Liver (tissue), 9 donors: ENCODE data around the gene SERPINA4. TPM values are rescaled to one million over a fixed set of nuclear protein-coding genes. Genes with fewer than 3 reads are reported as not detected.

Experiments used
- DNase-seq: peaks from one replicate; pipeline ENCODE4 v3.0.0-alpha.2; 2017; ENCODE audit warnings: low spot score
- H3K27ac ChIP-seq, 2 donors: one replicate each; pipeline ENCODE4 v1.7.0; 2013; ENCODE audit warnings: inconsistent platforms in 2 of 2, low read length in 2 of 2, control low read depth in 1 of 2, low read depth in 1 of 2, mild to moderate bottlenecking in 1 of 2
- H3K27me3 ChIP-seq, 4 donors: one replicate each; pipeline versions ENCODE4 v1.6.1 to v1.7.0; 2013; ENCODE audit warnings: low read length in 3 of 4, inconsistent platforms in 1 of 4, mild to moderate bottlenecking in 1 of 4, moderate library complexity in 1 of 4; ENCODE audit not compliant: control insufficient read depth in 4 of 4, insufficient read depth in 4 of 4
- H3K36me3 ChIP-seq, 4 donors: one replicate each; pipeline versions ENCODE4 v1.6.1 to v1.7.0; 2013; ENCODE audit warnings: low read length in 3 of 4, mild to moderate bottlenecking in 3 of 4, low read depth in 1 of 4, moderate library complexity in 1 of 4; ENCODE audit not compliant: control insufficient read depth in 4 of 4, insufficient read depth in 3 of 4
- H3K4me1 ChIP-seq, 4 donors: one replicate each; pipeline versions ENCODE4 v1.6.1 to v1.7.0; 2013; ENCODE audit warnings: low read length in 3 of 4, mild to moderate bottlenecking in 3 of 4, moderate library complexity in 1 of 4; ENCODE audit not compliant: control insufficient read depth in 4 of 4, insufficient read depth in 4 of 4
- H3K4me3 ChIP-seq, 3 donors: one replicate each; pipeline versions ENCODE4 v1.6.1 to v1.7.0; 2013; ENCODE audit warnings: low read length in 3 of 3, control low read depth in 1 of 3, low read depth in 1 of 3, mild to moderate bottlenecking in 1 of 3
- H3K9ac ChIP-seq, 2 donors: one replicate each; pipeline ENCODE4 v1.7.0; 2013; ENCODE audit warnings: low read length in 2 of 2, mild to moderate bottlenecking in 2 of 2, moderate library complexity in 2 of 2, control low read depth in 1 of 2, low read depth in 1 of 2
- H3K9me3 ChIP-seq, 4 donors: one replicate each; pipeline versions ENCODE4 v1.6.1 to v1.7.0; 2013; ENCODE audit warnings: low read length in 3 of 4; ENCODE audit not compliant: control insufficient read depth in 4 of 4
- EGR1 ChIP-seq, 2 donors: IDR thresholded peaks; 2 replicates each; pipeline ENCODE4 v1.6.1; 2016 to 2018; ENCODE audit warnings: antibody characterized with exemption in 2 of 2, low read depth in 2 of 2
- FOXA1 ChIP-seq: IDR thresholded peaks from 2 replicates; pipeline ENCODE4 v1.6.1; 2016; ENCODE audit warnings: antibody characterized with exemption
- FOXA2 ChIP-seq: IDR thresholded peaks from 2 replicates; pipeline ENCODE4 v1.6.1; 2016; ENCODE audit warnings: antibody characterized with exemption
- GABPA ChIP-seq, 2 donors: IDR thresholded peaks in 1 of 2; conservative IDR thresholded peaks in 1 of 2; 2 replicates each; pipeline ENCODE4 v1.6.1; 2016; ENCODE audit warnings: antibody characterized with exemption in 2 of 2, mild to moderate bottlenecking in 1 of 2, moderate library complexity in 1 of 2
- HNF4A ChIP-seq, 2 donors: conservative IDR thresholded peaks; 2 replicates each; pipeline ENCODE4 v1.6.1; 2016; ENCODE audit warnings: antibody characterized with exemption in 2 of 2, mild to moderate bottlenecking in 2 of 2
- HNF4G ChIP-seq: IDR thresholded peaks from 2 replicates; pipeline ENCODE4 v1.6.1; 2016; ENCODE audit warnings: antibody characterized with exemption
- JUND ChIP-seq, 2 donors: IDR thresholded peaks; 2 replicates each; pipeline ENCODE4 v1.6.1; 2016; ENCODE audit warnings: antibody characterized with exemption in 2 of 2
- NR2F2 ChIP-seq: IDR thresholded peaks from 2 replicates; pipeline ENCODE4 v1.6.1; 2016; ENCODE audit warnings: antibody characterized with exemption
- RAD21 ChIP-seq, 2 donors: IDR thresholded peaks; 2 replicates each; pipeline ENCODE4 v1.6.1; 2016; ENCODE audit warnings: antibody characterized with exemption in 2 of 2, mild to moderate bottlenecking in 2 of 2
- RXRA ChIP-seq, 2 donors: IDR thresholded peaks; 2 replicates each; pipeline ENCODE4 v1.6.1; 2017 to 2018; ENCODE audit warnings: antibody characterized with exemption in 2 of 2, mild to moderate bottlenecking in 1 of 2
- SP1 ChIP-seq: IDR thresholded peaks from 2 replicates; pipeline ENCODE4 v1.6.1; 2018; ENCODE audit warnings: antibody characterized with exemption, mild to moderate bottlenecking
- TAF1 ChIP-seq: conservative IDR thresholded peaks from 2 replicates; pipeline ENCODE4 v1.6.1; 2016; ENCODE audit warnings: antibody characterized with exemption, mild to moderate bottlenecking
- YY1 ChIP-seq: IDR thresholded peaks from 2 replicates; pipeline ENCODE4 v1.6.1; 2016; ENCODE audit warnings: antibody characterized with exemption, mild to moderate bottlenecking
- whole genome bisulfite sequencing: extraction: QIAGEN DNeasy Blood & Tissue Kit; methylation state at CpG from one replicate; pipeline ENCODE4 v1.1.7; 2013; 5-methylcytosine and 5-hydroxymethylcytosine counted together
- polyA plus RNA-seq, 2 donors: library from polyadenylated mRNA; stranded (reverse) in 1 of 2; unstranded in 1 of 2; fragments of 200-250 nt in 1 of 2; fragments of >200 nt in 1 of 2; fragmentation: Nextera tagmentation in 1 of 2; extraction: Ambion mirVana in 1 of 2; gene quantifications; one replicate each; pipeline versions ENCODE4 v1.2.1 to v1.2.3, GENCODE V29; 2013 to 2015
- total RNA-seq, 2 donors: library from RNA; depleted of rRNA; stranded (reverse); fragments of >200 nt; gene quantifications; one replicate each; pipeline ENCODE4 v1.2.3, GENCODE V29; 2014
- TF ChIP-seq, protein P1 (sequence below): IDR thresholded peaks from 2 replicates; pipeline ENCODE4 v1.6.1; 2016; ENCODE audit warnings: antibody characterized with exemption
- TF ChIP-seq, protein P2 (sequence below): fragments of 150-350 bp; IDR thresholded peaks from 2 replicates; pipeline ENCODE4 v1.5.1; 2017; ENCODE audit warnings: improper control_type of control experiment, low read depth, low read length; ENCODE audit not compliant: missing input control
- TF ChIP-seq, protein P3 (sequence below): IDR thresholded peaks from 2 replicates; pipeline ENCODE4 v1.6.1; 2016; ENCODE audit warnings: antibody characterized with exemption
- TF ChIP-seq, protein P4 (sequence below): IDR thresholded peaks from 2 replicates; pipeline ENCODE4 v1.6.1; 2016; ENCODE audit warnings: antibody characterized with exemption, mild to moderate bottlenecking
- TF ChIP-seq, protein P5 (sequence below): IDR thresholded peaks from 2 replicates; pipeline ENCODE4 v1.6.1; 2016; ENCODE audit warnings: antibody characterized with exemption
- donor health status: healthy.
- donor health status: healthy.
- donor health status: healthy.
- donor health status: healthy.
- donor health status: healthy.

The SERPINA4 gene
- total and polyA plus RNA-seq, 4 donors, result 50.5 to 150 (median 74.0) TPM

DNA sequence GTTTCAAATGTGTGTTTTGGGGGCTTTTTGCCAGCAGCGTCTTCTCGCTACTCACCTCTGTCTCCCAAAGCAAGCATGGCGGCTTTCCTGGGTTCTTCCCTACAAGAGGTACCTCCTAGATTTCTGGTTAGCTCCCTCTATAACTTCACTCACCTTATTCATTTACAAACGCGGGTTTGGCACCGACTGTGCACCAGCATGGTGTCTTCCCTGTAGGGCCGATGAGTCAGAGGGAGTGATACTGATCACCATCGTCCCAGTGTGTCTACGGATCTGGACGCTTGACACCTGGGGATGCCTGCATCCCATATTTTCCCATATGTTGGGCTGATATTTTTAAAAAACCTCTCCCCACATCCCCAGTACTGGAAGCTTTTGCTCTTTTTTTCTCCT lies 44.0 kb upstream of the SERPINA4 start:
- Histone ChIP-seq H3K4me3 (no peak overlapping the region), H3K27me3 (no peaks in the 10 kb centered on the region), H3K9ac (no peak overlapping the region), H3K36me3 (no peaks in the 10 kb centered on the region), H3K27ac (no peak overlapping the region), H3K4me1 (peaks cover 7 to 18% (median 14%) of the 10 kb centered on the region in 4 donors), H3K9me3 (no peaks in the 10 kb centered on the region)
- WGBS, result 77% methylated on average over 10 of the region's 10 CpGs
- no peak for DNase-seq
- TF ChIP-seq, protein P1, sequence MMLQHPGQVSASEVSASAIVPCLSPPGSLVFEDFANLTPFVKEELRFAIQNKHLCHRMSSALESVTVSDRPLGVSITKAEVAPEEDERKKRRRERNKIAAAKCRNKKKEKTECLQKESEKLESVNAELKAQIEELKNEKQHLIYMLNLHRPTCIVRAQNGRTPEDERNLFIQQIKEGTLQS, result no peak
- TF ChIP-seq JUND (IDR thresholded peaks at IDR 0.05), result no peak
- TF ChIP-seq, protein P2, sequence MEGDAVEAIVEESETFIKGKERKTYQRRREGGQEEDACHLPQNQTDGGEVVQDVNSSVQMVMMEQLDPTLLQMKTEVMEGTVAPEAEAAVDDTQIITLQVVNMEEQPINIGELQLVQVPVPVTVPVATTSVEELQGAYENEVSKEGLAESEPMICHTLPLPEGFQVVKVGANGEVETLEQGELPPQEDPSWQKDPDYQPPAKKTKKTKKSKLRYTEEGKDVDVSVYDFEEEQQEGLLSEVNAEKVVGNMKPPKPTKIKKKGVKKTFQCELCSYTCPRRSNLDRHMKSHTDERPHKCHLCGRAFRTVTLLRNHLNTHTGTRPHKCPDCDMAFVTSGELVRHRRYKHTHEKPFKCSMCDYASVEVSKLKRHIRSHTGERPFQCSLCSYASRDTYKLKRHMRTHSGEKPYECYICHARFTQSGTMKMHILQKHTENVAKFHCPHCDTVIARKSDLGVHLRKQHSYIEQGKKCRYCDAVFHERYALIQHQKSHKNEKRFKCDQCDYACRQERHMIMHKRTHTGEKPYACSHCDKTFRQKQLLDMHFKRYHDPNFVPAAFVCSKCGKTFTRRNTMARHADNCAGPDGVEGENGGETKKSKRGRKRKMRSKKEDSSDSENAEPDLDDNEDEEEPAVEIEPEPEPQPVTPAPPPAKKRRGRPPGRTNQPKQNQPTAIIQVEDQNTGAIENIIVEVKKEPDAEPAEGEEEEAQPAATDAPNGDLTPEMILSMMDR, result no peak
- TF ChIP-seq, protein P3, sequence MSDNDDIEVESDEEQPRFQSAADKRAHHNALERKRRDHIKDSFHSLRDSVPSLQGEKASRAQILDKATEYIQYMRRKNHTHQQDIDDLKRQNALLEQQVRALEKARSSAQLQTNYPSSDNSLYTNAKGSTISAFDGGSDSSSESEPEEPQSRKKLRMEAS, result no peak
- no peak for TF ChIP-seq RAD21 (IDR thresholded peaks at IDR 0.05)
- TF ChIP-seq TAF1, result no peak
- no peak for TF ChIP-seq NR2F2
- no peak for TF ChIP-seq FOXA1
- TF ChIP-seq GABPA (IDR thresholded peaks at IDR 0.05 in 1 of 2, conservative IDR thresholded peaks at IDR 0.05 in 1 of 2), result no peak
- TF ChIP-seq SP1, result no peak
- TF ChIP-seq HNF4A (conservative IDR thresholded peaks at IDR 0.05), result no peak
- TF ChIP-seq RXRA (IDR thresholded peaks at IDR 0.05), result no peak
- no peak for TF ChIP-seq HNF4G
- no peak for TF ChIP-seq FOXA2
- no peak for TF ChIP-seq YY1

DNA sequence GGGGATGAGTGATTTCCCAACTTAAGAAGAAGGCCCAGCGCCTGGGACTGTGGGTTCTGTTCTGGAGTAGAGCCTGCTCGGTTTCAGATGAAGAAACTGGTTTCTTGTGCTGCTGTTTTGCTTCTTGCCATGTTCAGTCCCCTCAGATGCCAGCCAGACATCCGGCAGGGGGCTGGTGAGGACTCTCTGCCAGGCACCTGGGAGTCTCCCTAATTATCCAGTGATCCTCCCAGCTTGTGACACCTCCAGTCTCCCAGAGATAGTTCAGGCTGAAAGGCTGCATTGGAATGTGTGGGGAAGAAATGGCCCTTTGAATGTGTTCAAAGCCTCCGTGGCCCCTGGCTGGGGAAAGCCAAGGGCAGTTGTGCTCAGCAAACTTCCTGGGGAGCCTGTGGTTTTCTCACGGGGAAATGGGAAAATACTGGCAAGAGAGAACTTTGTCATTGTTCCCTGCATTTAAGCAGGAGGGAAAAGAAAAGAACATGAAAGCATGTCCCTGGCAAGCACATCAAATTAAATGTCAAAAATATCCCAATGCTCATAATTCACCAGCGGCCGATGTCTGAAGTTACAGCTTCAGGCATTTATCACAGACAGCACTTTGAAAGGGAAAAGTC lies 43.5 kb upstream of the SERPINA4 start:
- Histone ChIP-seq H3K27ac (no peak overlapping the region), H3K36me3 (no peaks in the 10 kb centered on the region), H3K9ac (no peak overlapping the region), H3K4me1 (peaks cover 7 to 23% (median 19%) of the 10 kb centered on the region in 4 donors), H3K9me3 (no peaks in the 10 kb centered on the region), H3K27me3 (no peaks in the 10 kb centered on the region), H3K4me3 (no peak overlapping the region)
- WGBS, result 79% methylated on average over 7 of the region's 7 CpGs
- DNase-seq, result no peak
- TF ChIP-seq RXRA (IDR thresholded peaks at IDR 0.05), result no peak
- TF ChIP-seq GABPA (IDR thresholded peaks at IDR 0.05 in 1 of 2, conservative IDR thresholded peaks at IDR 0.05 in 1 of 2), result no peak
- TF ChIP-seq, protein P1, result no peak
- TF ChIP-seq HNF4G, result no peak
- no peak for TF ChIP-seq EGR1 (IDR thresholded peaks at IDR 0.05; ENCODE audit: low read depth in 2 of 2)
- TF ChIP-seq TAF1, result no peak
- no peak for TF ChIP-seq FOXA2
- TF ChIP-seq, protein P4, sequence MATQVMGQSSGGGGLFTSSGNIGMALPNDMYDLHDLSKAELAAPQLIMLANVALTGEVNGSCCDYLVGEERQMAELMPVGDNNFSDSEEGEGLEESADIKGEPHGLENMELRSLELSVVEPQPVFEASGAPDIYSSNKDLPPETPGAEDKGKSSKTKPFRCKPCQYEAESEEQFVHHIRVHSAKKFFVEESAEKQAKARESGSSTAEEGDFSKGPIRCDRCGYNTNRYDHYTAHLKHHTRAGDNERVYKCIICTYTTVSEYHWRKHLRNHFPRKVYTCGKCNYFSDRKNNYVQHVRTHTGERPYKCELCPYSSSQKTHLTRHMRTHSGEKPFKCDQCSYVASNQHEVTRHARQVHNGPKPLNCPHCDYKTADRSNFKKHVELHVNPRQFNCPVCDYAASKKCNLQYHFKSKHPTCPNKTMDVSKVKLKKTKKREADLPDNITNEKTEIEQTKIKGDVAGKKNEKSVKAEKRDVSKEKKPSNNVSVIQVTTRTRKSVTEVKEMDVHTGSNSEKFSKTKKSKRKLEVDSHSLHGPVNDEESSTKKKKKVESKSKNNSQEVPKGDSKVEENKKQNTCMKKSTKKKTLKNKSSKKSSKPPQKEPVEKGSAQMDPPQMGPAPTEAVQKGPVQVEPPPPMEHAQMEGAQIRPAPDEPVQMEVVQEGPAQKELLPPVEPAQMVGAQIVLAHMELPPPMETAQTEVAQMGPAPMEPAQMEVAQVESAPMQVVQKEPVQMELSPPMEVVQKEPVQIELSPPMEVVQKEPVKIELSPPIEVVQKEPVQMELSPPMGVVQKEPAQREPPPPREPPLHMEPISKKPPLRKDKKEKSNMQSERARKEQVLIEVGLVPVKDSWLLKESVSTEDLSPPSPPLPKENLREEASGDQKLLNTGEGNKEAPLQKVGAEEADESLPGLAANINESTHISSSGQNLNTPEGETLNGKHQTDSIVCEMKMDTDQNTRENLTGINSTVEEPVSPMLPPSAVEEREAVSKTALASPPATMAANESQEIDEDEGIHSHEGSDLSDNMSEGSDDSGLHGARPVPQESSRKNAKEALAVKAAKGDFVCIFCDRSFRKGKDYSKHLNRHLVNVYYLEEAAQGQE, result no peak
- TF ChIP-seq, protein P3, result no peak
- TF ChIP-seq, protein P2, result no peak
- no peak for TF ChIP-seq HNF4A (conservative IDR thresholded peaks at IDR 0.05)
- no peak for TF ChIP-seq SP1
- TF ChIP-seq NR2F2, result no peak
- TF ChIP-seq YY1, result no peak
- TF ChIP-seq, protein P5, sequence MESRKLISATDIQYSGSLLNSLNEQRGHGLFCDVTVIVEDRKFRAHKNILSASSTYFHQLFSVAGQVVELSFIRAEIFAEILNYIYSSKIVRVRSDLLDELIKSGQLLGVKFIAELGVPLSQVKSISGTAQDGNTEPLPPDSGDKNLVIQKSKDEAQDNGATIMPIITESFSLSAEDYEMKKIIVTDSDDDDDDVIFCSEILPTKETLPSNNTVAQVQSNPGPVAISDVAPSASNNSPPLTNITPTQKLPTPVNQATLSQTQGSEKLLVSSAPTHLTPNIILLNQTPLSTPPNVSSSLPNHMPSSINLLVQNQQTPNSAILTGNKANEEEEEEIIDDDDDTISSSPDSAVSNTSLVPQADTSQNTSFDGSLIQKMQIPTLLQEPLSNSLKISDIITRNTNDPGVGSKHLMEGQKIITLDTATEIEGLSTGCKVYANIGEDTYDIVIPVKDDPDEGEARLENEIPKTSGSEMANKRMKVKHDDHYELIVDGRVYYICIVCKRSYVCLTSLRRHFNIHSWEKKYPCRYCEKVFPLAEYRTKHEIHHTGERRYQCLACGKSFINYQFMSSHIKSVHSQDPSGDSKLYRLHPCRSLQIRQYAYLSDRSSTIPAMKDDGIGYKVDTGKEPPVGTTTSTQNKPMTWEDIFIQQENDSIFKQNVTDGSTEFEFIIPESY, result no peak
- no peak for TF ChIP-seq JUND (IDR thresholded peaks at IDR 0.05)
